Stimulated activated CD8-positive, alpha-beta memory T cell treated with anti-CD3 and anti-CD28 coated beads, Interleukin-7, amount 100 ng/mL, for 4 hours (primary cell): ENCODE data around the gene CTSH.

Experiments used
- DNase-seq, 2 donors: peaks; one replicate each; pipeline ENCODE4 v3.0.0-alpha.2; 2020; ENCODE audit warnings: low read depth in 2 of 2

Gene CTSH

GRCh38 chr15:78944669-78945407, at the start of gene CTSH:
TSS of gene CTSH (minus strand) at chr15:78945046. CDS start at chr15:78944981, 65 bp downstream.
- DNase-seq, result peak; percentile 32 to 66

DNA sequence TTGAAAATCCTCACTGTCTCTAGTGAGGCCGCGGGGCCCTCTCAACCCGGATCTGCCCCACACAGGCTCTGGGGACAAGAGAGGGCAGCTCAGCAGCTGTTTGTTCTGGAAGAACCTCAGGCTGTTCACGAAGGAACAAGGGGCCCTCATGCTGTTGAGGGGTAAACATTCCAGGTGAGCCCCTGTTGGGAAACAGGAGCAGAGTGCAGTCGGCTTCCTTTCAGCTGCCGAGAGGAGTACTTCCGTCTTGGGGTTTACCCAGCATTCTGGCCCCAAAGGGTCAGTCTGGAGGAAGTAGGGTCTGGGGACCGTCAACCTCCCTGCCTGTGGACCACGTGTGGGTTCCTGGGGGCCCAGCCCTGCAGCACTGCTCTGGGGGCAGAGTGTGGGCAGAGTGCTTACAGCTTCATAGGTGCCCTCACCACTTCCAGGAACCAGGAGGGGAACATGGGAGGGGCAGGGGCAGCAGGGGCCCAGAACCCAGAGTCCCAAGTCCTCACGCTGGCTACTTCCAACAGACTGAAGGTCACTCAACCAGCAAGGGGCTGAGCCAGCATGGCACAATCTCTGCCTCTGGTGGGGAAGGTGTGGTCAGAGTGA, 49.2 kb upstream of the CTSH start:
- no peak for DNase-seq

GRCh38 chr15:78993257-78993930, 48.5 kb upstream of the CTSH start:
- no peak for DNase-seq

- no peak for DNase-seq
Measured at GRCh38 chr15:78992416-78993256, 47.8 kb upstream of the CTSH start.

DNA sequence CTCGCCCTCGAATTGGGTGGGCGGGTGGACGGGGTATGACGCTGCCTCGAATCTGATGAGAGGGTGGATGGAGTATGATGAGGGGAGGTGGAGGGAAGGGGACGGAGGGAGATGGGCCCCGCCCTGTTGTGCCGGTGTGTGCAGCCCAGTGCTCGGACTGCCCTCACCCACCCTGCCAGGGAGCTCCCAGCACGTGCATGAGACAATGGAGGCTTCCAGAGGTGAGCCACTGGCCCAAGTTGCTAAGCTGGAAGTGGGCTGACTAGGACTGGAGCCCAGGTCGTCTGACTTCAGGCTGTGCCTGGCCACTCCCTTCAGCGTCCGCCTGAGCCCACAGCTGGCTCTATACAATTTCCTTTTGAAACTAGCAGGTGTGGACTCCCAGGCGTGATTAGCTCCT, 47.0 kb upstream of the CTSH start:
- no peak for DNase-seq

- DNase-seq, result no peak
Measured at GRCh38 chr15:78991476-78991875, 46.6 kb upstream of the CTSH start.

GRCh38 chr15:78990278-78990677, 45.4 kb upstream of the CTSH start:
- no peak for DNase-seq

DNA sequence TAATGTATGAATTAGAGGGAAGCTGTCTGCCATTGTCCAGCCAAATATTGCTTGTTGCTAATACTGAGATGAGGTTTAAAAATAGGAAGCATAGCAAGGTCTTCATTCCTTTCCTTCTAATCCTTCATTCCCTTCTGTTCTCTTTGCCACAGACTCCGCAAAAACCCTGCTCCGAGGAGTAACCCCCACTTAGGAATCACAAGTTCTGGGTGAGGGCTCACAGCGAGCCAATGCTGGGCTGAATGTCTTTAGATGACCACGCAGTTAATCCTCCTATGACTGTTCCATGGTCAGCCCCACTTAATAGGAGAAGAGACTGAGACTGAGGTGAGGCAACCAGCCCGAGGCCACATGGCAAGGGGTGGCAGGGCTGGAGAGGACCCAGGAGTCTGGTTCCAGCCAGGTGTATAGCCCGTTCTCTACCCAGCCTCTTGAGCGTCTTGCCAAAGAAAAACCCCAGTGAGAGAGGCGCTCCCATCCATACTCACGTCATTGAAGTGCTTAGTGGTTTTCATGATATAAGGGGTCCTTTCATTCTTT, 44.9 kb upstream of the CTSH start:
- DNase-seq, result no peak

DNA sequence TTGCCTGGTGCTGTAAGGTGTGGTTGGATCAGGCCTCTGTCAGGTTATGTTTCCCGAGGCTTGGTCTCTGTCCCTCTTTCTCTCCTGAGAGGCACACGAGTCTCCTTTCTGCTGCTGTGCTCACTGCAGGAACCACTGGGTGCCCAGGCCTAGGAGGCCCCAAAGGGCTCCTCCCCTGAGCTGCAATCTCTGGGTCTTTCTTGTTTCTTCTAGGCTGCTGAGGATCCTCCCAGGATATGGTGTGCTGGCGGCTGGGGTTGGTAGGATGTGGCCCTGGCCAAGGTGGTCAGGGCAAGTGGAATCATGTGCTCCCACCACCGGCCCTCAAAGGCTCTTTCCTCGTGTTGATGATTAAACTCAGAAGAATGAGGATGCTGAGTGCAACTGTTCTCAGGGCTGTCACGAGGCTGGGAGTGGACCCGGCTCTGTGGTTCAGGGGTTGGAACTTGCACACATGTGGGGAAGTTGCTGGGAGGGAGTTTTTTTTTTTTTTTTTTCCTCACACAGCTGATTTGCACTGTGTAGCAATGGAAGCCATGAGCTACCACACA, 43.6 kb upstream of the CTSH start:
- DNase-seq, result no peak

GRCh38 chr15:78987556-78988360, 42.9 kb upstream of the CTSH start:
- no peak for DNase-seq

- DNase-seq, result no peak
Measured at GRCh38 chr15:78985859-78986475, 41.1 kb upstream of the CTSH start.

GRCh38 chr15:78984041-78984440, 39.2 kb upstream of the CTSH start:
- DNase-seq, result no peak

- DNase-seq, result no peak
Measured at GRCh38 chr15:78983146-78983918, 38.5 kb upstream of the CTSH start.

GRCh38 chr15:78982736-78983135, 37.9 kb upstream of the CTSH start:
- no peak for DNase-seq

- DNase-seq, result no peak
Measured at GRCh38 chr15:78981532-78982313, 36.9 kb upstream of the CTSH start.

DNA sequence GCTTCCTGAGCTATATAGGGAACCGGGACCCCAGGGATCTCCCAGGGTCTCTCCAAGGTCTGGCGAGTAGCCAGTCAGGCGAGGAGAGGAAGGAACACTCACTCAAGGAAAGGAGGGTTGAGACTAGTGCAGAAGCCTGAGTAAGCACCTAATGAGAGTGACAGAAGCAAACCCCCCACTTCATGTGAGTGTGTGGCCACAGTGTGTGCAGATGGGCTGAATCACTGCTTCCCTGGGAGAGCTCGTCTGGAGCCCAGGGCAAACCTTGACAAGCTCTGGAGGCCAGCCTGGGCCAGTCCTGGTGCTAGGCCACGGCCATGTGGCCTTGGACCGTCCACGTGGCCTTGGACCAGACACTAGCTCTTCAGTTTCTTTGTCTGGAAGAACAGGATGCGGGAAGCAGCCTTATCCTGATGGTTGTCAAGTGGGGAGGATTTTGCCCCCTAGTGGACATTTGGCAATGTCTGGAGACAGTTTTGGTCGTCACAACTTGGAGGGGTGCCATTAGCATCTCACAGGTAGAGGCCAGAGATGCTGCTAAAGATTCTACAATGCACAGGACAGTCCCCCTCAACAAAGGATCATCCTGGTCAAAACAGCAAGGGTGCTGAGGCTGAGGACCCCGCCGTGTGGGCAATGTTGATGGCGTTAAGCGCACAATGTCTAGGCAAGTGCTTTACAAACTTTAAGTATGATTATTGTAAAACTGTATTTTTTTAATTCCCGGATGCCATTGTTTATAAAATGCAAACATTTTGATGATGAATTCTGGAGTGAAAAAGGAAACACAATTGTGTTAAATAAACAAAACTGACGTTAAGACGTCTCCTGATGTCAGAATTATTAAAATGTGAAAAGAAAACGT, 34.8 kb upstream of the CTSH start:
- no peak for DNase-seq

GRCh38 chr15:78978601-78979179, 33.8 kb upstream of the CTSH start:
- no peak for DNase-seq
